Tongue (tissue), 2 donors: ENCODE data around the gene STK17B. TPM values are rescaled to one million over a fixed set of nuclear protein-coding genes. Genes with fewer than 3 reads are reported as not detected.

ENCODE experiments used
- DNase-seq: peaks from one replicate; pipeline ENCODE4 v3.0.0-alpha.2; 2015
- total RNA-seq: library from RNA; depleted of rRNA; stranded (reverse); fragments of >200 nt; gene quantifications from one replicate; pipeline ENCODE4 v1.2.3, GENCODE V29; 2014

The STK17B gene
- total RNA-seq, 1 donor from 2014 or later, result 24.2 TPM

- DNase-seq, result no peak
These were observed 15.8 kb downstream of the STK17B start for GRCh38 chr2:196155575-196155974.

- no peak for DNase-seq
These were observed 17.9 kb downstream of the STK17B start for GRCh38 chr2:196153480-196153879.

GRCh38 chr2:196149948-196150347 is 21.4 kb downstream of the STK17B start:
- DNase-seq, result no peak

GRCh38 chr2:196148736-196149135 is 22.6 kb downstream of the STK17B start:
- no peak for DNase-seq

GRCh38 chr2:196145256-196145655 is 26.1 kb downstream of the STK17B start:
- DNase-seq, result no peak

- no peak for DNase-seq
These were observed 26.8 kb downstream of the STK17B start for GRCh38 chr2:196144513-196145126.

GRCh38 chr2:196143730-196144131 is 27.6 kb downstream of the STK17B start:
- DNase-seq, result no peak

GRCh38 chr2:196142825-196143224 is 28.6 kb downstream of the STK17B start:
- DNase-seq, result no peak

GRCh38 chr2:196140213-196140612 is 31.2 kb downstream of the STK17B start:
- DNase-seq, result no peak

GRCh38 chr2:196137271-196137670 is 34.1 kb downstream of the STK17B start:
- no peak for DNase-seq

GRCh38 chr2:196136151-196136550 is 35.2 kb downstream of the STK17B start:
- no peak for DNase-seq

- no peak for DNase-seq
These were observed 39.1 kb downstream of the STK17B start for GRCh38 chr2:196131949-196132925.

GRCh38 chr2:196131384-196131937 is 39.9 kb downstream of the STK17B start:
- no peak for DNase-seq

GRCh38 chr2:196130039-196130825 is 41.1 kb downstream of the STK17B start:
- DNase-seq, result no peak

GRCh38 chr2:196128749-196129148 is 42.6 kb downstream of the STK17B start:
- DNase-seq, result no peak

GRCh38 chr2:196125596-196125995 is 45.8 kb downstream of the STK17B start:
- DNase-seq, result no peak

- DNase-seq, result no peak
These were observed 47.6 kb downstream of the STK17B start for GRCh38 chr2:196123679-196124373.

- DNase-seq, result no peak
These were observed 51.5 kb downstream of the STK17B start for GRCh38 chr2:196119926-196120325.

- DNase-seq, result no peak
These were observed 54.1 kb downstream of the STK17B start for GRCh38 chr2:196117214-196117705.

- no peak for DNase-seq
These were observed 58.1 kb downstream of the STK17B start for GRCh38 chr2:196113061-196113974.
